Measurements from ENCODE around the gene LGALSL.

The LGALSL gene

DNA sequence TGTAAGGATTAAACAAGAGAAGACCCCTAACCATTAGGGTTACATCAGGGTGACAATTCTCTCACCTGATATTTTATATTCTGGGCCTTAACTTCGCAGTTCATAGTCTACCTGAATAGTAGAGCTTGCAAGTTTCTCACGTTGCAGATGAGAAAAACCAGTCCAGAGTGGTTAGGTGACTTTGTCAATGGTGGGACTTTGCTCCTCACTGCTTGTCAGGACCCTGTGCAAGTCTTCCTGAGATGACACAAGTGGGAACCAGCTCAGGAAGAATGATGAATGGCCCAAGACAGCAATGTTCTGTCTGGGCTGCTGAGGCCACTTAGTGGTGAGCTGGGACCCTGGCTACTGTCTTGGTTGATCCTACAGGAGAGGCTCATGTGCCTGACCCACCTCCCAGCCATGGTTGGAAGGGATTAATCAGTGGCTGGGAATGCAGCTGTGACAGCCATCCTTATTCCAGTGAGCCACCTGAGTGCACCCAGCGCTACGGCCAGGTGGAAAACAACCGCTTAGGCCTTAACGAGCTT is 16.9 kb downstream of the LGALSL start:
- DNase-seq (ENCODE audit: low read depth in 2 of 2) = no peak

DNA sequence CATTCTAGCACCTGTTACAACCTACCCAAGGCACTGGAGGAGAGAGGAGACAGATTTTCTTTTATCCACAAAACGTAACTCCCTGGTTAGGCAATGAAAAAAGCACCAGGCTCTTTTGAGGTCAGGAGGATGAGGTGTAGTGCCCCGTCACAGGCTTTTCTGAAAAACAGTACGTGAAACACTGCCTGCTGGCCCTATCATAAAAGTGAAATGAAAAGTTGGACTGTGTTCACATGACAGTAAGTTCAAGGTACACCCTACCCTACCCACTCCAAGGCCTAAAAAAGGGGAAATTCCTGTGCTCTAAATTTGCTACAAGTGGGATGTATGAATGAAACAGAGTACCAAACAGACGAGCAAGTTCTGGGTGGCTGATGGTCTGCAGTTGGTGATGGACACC is 17.6 kb downstream of the LGALSL start:
- no peak for DNase-seq (ENCODE audit: low read depth in 2 of 2)

DNA sequence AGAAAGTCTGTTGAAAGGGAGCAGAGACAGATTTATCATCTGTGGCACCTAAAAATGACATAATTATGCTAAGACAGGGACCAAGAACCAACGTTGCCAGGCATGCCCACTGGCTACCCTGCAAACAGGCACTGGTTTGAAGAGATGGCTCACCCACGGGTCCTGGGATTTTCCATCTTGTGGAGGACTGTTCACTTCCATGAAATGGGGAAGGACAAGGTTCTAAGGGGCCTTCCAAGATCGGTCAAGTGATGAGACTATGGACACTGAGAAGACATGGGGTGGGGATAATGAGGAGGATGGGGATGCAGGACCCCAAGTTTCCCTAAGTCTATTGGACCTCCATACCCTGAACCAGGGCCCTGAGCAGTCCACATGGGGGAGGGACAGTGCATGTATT is 18.9 kb downstream of the LGALSL start:
- DNase-seq (ENCODE audit: low read depth in 2 of 2) = no peak

DNA sequence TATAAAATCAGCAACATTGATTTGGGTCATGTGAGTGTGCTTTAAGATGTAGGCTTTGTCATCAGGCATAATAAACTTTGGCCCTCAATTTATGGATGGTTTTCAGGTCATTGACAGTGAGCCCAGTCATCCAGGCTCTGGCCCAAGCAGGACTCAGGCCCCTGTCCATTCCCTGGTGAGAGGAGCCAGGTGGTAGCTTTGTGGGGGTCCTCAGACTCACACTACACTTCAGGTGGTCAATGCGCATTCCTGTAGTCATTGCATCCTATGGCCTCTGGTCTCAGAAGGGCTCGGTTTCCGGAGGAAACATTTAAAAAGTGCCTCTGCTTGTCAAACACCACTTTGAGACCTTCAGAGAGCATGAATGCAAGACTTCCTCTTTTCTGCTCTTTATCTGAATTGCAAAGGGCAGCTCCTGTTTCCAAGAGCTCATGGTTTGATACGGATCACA is 20.2 kb downstream of the LGALSL start:
- DNase-seq (ENCODE audit: low read depth in 2 of 2) = no peak

DNA sequence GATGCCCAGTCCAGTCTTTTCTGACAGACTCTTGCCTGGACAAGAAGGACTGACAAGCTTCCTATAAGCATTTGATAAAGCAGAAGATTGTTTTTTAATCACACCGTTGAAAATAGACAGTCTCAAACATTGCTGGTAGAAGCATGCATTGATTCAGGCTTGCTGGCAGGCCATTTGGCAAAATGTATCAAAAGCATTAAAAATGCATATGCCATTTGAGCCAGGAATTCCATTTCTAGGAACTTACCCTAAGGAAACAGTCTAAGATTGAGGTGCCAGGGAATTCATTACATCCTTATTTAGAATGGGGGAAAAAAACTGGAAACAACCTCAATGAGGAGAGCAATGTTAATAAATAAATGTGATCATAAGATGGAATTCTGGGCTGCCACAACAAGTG is 20.7 kb downstream of the LGALSL start:
- no peak for DNase-seq (ENCODE audit: low read depth in 2 of 2)

DNA sequence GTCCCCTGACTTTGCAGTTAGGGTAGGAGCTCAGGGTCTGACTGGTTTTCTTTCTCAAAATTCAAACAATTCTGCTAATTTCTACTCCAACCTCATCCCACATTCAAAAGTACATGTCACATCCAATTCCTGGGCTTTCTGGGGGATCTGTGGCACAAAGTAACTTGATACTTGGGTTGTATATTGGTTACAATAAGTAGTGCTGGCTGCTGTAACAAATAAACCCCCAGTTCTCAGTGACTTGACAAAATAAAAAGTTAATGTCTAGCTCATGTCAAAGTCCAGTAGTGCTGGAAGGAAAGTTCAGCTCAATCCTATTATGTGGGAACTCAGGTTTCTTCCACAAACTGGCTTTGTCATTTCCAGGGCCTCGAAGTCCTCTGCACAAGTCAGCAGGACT is 23.1 kb downstream of the LGALSL start:
- no peak for DNase-seq (ENCODE audit: low read depth in 2 of 2)

DNA sequence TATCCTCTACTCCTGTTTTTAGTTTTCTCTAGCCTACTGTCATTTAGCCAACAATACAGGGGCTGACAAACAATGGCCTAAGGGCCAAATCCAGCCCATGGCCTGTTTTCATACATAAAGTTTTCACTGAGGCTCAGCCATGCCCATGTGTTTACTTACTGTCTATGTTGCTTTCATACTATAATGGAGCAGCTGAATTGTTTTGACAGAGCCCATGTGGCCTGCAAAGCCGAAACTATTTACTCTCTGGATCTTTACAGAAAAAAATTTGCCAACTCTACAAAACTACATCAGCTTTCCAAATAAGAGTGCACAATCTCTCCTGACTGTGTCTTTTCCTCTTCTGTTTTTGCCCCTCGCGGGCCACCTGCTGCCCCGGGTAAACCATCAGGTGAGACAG is 24.0 kb downstream of the LGALSL start:
- no peak for DNase-seq (ENCODE audit: low read depth in 2 of 2)

DNA sequence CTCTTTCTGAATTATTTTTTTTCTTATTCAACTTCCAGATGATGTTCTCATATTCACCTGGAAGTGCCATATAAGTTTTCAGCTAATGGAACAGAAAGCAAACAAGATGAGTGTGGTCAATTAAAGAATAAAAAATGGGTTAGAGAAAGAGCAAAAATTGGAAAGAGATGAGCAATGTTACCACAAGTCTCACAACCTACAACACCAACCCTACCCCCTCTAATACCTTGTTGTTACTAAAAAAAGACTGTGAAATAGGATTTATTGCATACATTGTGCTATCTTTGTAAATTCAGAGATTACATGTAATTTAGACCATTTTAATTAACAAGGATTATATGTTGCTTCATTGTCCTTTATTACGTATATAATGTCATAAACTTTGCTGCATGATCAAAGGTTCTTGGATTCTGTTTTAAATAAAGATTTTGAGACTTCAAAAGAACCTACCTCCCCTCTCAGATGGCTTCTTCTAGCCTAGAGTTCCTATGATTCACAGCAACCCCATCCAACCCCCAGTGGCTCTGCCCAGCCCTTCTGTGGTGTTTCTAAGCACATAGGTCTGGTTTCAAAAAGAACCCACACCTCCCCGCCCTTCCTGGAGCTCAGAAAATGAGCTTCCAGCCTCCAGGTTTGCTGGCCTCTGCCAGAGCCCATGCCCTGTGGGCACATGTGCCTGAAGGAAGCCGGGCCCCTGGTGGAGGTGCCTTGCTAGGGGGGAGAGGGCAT is 24.7 kb downstream of the LGALSL start:
- no peak for DNase-seq (ENCODE audit: low read depth in 2 of 2)

DNA sequence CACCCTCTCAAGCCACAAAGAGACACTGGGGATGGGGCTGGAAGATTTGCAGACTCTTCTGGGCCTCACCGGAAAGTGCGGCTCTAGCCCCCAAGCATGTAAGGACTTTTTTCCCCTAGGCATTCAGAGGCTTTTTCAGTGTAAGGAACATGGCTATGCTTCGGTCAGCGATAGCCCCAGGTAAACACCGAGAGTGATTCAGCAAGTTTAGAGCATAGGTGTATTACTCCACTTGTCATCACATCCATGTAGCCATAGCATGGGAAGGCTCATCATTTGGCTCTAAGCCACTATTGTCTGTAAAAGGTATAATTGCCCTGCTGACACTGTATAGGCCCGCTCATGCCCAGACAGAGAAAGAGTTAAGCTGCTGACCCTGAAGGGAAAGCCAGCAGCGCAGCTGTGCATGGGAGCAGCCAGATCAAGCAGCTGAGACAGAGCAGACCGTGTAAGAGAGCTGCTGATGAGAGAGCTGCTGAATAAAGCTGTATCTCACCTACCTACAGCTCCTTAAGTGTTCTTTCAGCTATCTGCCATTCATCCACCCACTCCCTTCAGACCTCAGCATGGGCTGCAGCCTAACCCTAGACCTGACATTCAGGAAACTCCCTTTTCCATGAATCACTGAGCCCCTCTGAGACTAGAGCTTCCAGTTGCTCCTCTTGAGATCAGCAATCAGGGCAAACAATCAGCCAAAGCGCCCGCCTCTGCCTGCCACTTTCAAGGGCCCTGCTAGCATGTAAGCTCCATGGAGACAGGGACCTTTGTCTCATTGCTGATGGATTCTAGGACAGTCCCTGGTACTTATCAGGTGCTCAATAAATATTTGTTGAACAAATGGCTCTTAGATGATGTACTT is 25.5 kb downstream of the LGALSL start:
- DNase-seq (ENCODE audit: low read depth in 2 of 2) = no peak

DNA sequence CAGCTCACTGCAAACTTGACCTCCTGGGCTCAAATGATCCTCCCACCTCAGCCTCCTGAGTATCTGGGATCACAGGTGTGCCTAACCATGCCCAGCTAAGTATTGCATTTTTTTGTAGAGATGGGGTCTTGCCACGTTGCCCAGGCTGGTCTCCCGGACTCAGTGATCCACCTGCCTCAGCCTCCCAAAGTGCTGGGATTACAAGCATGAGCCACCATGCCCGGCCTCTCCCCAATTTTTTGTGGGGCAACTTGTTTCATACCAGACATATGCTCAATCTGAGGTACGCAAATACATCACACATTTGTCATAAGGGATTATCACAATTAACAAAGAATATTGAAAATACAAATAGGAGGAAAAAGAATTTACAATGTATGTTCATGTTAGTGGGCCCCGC is 27.7 kb downstream of the LGALSL start:
- no peak for DNase-seq (ENCODE audit: low read depth in 2 of 2)

DNA sequence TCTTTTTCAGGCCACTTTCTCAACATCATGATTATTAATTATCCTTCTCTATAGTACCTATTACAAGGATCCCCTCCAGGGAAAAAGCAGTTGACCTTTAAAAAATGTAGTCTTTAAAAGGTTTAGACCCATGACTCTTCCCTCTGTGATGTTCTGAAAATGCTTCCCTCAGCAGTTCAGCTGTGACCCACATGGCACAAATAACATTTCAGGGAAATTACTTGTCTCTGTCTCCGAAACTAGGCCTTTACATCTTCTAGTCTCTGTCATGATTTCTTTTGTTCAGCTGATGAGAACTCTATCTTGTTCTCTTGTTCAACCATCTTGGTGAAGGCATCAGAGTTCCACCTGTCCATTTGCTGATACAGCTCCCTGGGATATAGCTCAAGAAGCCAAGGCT is 28.3 kb downstream of the LGALSL start:
- DNase-seq (ENCODE audit: low read depth in 2 of 2) = no peak

DNA sequence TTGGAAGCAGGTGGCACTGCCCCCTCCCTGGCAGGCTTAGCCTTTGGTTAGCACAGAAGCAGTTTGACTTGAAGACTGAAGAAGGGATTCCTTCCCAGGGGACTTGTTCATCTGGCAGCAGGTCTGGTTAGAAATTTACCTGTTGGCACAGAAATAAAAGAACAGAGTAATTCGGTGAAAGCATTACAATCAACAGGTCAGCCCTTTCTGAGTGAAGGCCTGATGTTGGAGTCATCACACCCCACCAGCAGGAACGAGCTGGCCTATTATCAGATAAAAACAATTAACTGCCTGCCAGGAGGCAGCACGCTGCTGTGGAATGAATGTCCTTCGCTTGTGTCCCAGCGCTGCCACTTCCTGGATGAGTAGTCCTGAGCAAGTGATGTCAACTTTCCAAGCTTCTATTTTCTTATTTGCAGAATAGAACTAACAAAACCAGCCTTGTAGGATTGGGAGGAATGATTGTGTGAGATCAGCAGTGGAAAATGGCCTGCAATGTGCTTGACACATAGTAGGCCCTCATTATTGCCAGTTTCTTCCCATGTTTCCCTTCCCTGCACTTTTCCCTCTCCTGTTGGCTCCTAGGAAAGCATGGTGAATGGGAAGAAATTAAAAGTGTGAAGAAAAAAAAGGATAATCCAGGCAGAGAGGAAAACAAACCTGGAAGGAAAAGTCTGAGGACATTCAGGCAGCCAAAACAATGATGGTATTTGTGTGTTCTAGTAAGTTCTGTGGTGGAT is 29.0 kb downstream of the LGALSL start:
- no peak for DNase-seq (ENCODE audit: low read depth in 2 of 2)

DNA sequence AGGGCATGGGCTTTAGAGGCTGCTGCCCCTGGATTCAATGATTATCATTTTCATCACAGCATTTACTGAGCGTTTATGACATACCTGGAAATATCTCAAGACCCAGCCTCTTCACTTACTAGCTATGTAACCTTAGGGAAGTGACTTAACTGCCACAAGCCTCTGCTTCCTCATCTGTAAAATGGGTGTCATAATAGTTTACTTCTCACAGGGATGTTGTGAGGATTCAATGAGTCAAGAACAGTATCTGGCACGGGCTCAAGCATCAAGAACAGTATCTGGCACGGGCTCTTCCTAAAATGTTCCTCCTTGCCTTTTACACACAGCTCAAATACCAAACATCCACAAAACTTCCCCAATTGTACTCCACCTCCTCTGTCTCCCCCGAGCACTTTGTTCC is 31.4 kb downstream of the LGALSL start:
- DNase-seq (ENCODE audit: low read depth in 2 of 2) = no peak

DNA sequence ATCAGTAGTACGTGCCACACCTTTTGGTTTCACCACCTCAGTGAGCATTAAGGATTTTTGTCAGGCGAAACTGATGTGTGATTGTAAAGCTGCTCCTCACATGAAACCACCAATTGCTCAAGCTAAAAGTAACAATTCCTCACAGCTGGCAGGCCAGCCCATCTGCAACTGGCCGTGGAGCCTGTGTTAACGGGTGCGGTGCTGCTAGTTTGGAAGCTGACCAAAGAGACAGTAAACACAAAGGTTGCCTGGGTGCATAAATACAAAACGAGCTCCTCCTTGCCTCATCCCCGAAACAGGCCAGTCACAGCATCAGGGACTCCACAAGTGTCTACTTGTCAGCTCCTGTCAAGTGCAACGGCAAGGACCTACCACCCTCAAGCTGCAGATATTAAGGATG is 32.0 kb downstream of the LGALSL start:
- no peak for DNase-seq (ENCODE audit: low read depth in 2 of 2)

DNA sequence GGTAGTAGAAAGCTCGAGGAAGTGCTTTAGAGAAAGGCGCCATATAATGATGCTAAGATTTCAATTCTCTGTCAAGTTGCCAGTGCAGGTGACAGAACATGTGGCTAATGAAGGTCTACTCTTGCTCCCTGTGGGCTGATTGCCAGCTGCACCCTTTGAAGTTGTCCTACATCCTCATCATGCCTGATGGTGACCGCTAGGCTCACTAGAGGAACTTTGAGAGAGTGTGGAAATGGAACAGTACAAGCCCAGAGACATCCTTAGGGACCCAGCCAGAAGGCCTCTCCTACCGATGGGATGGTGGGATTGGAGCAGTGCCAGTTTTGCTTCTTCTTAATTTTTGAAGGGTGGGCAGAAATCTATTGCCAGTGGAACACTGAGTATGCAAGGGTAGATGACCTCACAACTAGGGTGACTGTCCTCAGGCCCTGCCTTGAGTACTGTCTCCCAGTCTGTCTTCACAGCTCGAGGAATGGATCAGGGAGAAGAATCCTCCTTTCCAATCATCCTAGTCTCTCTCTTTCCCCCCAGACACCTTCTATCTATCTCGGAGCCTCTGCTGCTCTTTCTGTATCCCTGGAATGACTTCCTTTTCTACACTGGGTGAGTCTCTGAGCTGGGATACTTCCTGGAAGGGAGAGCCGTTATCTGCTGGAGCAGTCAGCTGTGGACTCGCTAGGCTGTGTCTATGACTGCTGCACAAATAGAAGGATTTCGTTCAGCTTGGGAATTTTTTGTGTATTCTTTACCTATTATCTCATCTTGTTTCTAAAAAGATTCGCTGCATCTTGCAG is 33.5 kb downstream of the LGALSL start:
- no peak for DNase-seq (ENCODE audit: low read depth in 2 of 2)

DNA sequence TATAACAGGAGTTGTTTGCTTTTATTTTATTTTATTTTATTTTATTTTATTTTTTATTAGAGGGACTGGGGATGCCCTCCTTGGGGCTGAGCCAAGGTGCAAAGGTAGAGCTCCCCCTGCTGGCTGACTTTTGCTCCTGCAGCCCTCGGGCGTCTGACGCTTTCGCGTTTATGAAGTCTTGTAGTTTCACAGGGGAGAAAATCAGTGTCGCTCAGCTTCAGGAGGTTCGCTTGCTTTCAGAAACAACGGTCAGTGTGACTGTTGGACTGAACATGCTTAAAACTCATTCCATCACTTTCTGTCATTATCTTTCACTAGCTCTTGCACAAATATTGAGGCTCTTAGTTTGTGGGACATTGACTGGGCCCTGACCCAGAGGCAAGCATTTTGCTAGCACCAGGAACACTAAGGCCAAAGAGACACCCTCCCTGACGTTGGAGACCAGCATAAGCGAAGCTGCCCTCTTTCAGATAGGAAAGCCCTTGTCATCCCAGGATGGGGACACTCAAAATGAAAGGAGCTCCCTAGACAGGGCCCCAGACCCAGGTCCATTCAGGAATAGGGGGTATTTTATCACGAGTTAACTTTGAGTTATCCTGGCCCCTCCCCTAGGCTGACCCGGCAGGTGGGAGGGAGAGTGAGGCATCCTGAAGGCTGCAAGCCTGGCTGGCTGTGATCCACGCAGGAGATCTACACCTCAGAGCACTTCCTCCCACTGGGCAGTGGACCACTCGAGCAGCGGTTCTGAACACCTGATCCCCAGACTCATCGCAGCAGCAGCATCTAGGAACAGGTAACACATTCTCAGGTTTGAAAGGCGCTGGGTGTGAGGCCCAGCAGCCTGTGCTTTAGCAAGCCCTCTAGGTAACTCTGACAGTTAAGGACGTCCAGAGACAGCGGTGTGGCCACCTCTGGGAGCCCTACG is 34.4 kb downstream of the LGALSL start:
- DNase-seq (ENCODE audit: low read depth in 2 of 2) = peak; percentile 61 to 73

DNA sequence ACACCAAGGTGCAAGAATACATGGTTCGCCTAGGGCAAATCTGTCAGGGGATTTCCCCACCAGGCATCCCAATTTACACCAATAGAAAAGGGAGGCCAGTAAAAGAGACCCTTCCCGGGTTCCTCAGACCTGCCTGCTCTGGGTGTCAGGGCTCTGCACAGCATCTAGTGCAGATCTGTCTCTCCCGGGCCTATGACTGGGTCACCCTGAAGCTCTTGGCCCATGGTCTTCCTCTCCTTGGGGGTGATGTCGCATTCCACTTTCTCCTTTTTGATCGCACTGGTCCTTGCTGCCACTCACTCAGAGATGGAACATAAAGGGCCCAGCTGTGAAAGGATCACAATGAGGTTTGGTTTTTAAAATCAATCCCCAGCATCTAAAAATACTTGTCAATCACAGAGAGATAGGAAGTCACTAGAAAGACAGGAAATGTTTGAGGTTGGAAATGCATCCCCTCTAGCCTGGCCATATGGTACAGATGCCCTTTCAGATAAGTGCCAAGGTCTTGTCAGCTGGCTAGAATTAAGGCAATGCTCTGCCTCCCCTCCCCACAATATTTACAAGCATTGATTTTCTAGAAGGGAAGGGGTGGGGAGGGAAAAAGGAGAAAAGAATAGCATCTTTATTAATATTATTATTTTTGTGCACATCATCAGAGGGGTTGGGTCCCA is 35.3 kb downstream of the LGALSL start:
- DNase-seq (ENCODE audit: low read depth in 2 of 2) = no peak

DNA sequence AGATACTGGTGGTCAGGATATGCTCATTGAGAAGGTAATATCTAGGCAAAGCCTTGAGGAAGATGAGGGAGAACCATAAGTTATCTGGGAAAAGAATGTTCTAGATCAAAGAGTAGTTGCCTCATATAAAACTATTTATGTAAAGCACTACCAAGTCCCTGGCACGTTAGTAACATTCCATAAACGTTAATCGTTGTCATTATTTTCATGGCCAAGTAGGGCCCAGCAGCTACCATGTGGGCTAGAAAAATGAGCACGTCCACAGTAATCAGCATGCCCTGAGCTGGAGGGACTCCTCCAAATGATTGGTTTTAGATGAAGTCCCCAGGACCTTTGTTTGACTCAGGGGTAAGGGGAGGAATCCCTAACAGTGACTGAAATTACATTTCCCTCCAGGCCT is 37.5 kb downstream of the LGALSL start:
- no peak for DNase-seq (ENCODE audit: low read depth in 2 of 2)

DNA sequence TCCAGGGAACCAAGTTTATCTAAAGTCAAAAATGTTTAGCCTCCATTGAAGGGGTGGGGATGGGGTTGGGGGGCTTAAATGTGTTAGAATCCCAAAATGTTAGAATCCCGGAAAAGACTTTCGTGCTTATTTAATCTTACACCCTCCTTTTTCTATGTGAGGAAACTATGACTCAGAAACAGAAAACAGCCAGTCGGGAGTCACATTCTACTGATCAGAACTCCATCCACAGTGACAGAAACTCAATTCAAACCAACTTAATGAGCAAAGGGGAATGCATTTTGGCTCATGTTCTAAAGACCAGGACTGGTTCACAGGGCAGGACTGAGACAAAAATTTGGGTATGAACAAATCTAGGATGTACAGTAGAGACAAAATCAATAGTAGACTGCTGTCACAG is 38.3 kb downstream of the LGALSL start:
- DNase-seq (ENCODE audit: low read depth in 2 of 2) = no peak

DNA sequence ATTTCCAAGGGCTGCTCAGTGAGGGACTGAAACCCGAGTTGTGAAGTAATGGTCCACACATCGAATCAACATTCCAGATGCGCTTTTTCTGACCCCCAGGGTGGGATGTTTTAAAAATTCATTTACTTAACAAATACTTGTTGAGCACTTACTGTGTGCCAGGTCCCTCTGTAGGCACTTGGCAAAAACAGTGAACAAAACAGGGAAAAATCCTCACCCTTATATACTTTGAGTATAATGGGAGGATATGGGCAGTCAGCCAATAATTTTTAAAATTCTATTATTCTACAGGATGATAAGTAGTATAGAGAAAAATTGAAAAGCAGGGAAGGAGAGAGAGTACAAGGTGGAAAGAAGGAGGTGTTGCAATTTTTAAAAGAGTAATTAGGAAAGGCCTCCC is 38.9 kb downstream of the LGALSL start:
- no peak for DNase-seq (ENCODE audit: low read depth in 2 of 2)
